GM12891 (cell line): ENCODE data around the gene SETD1B.
"Not testable (repeated sequence)": the region's sequence is repeated elsewhere in the genome, so short reads cannot be mapped to it uniquely, and the experiment has no call there.

Source experiments
- PAX5 ChIP-seq: IDR thresholded peaks from 2 replicates; pipeline ENCODE4 v1.6.1; 2011; ENCODE audit warnings: low read length, moderate library complexity, mild to moderate bottlenecking; ENCODE audit not compliant: insufficient read depth, severe bottlenecking
- POLR2A ChIP-seq: IDR thresholded peaks from 2 replicates; pipeline ENCODE4 v1.6.1; 2011; ENCODE audit warnings: low read depth, low read length, control low read depth
- POLR2AphosphoS5 ChIP-seq: IDR thresholded peaks from 2 replicates; pipeline ENCODE4 v1.6.1; 2011; ENCODE audit warnings: low read depth, low read length, control low read depth
- SPI1 ChIP-seq: IDR thresholded peaks from 2 replicates; pipeline ENCODE4 v1.6.1; 2011; ENCODE audit warnings: low read depth, low read length, control low read depth
- TAF1 ChIP-seq: IDR thresholded peaks from 2 replicates; pipeline ENCODE4 v1.6.1; 2011; ENCODE audit warnings: low read depth, low read length, control low read depth

DNA sequence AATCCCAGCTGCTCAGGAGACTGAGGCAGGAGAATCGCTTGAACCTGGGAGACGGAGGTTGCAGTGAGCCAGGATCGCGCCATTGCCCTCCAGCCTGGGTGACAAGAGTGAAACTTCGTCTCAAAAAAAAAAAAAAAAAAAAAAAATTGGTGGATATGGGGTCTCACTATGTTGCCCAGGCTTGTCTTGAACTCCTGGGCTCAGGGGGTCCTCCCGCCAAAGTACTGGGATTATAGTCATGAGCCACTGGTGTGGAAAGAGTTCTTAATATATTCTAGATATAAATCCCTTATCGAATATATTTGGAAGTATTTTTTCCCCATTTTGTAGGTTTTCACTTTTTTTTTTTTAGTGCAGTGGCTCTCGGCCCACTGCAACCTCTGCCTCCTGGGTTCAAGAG lies 65.4 kb downstream of the SETD1B start:
- not testable (repeated sequence) for TF ChIP-seq POLR2A, POLR2AphosphoS5, TAF1, PAX5, SPI1
